GM18526 (cell line): Measurements from ENCODE around the gene PLA2G4A.

Experiments
- POLR2A ChIP-seq: IDR thresholded peaks from 3 replicates; pipeline ENCODE4 v1.6.1; 2011; ENCODE audit not compliant: insufficient read length; ENCODE audit errors: extremely low read depth

Gene PLA2G4A

GRCh38 chr1:186923486-186923885, 94.7 kb downstream of the PLA2G4A start:
- TF ChIP-seq POLR2A, result no peak

- no peak for TF ChIP-seq POLR2A
These were observed 97.3 kb downstream of the PLA2G4A start for GRCh38 chr1:186925881-186926669.

- TF ChIP-seq POLR2A, result no peak
These were observed 99.1 kb downstream of the PLA2G4A start for GRCh38 chr1:186927884-186928283.

- no peak for TF ChIP-seq POLR2A
These were observed 101.5 kb downstream of the PLA2G4A start for GRCh38 chr1:186930238-186930637.

GRCh38 chr1:186937016-186937670, 108.4 kb downstream of the PLA2G4A start:
- no peak for TF ChIP-seq POLR2A

- no peak for TF ChIP-seq POLR2A
These were observed 115.3 kb downstream of the PLA2G4A start for GRCh38 chr1:186943891-186944686.

- TF ChIP-seq POLR2A, result no peak
These were observed 116.4 kb downstream of the PLA2G4A start for GRCh38 chr1:186945146-186945545.

- no peak for TF ChIP-seq POLR2A
These were observed 119.8 kb downstream of the PLA2G4A start for GRCh38 chr1:186948535-186948934.

GRCh38 chr1:186949173-186949572, 120.4 kb downstream of the PLA2G4A start:
- no peak for TF ChIP-seq POLR2A

- TF ChIP-seq POLR2A, result no peak
These were observed 121.8 kb downstream of the PLA2G4A start for GRCh38 chr1:186950547-186950946.

GRCh38 chr1:186953876-186954275, 125.1 kb downstream of the PLA2G4A start:
- TF ChIP-seq POLR2A, result no peak

- no peak for TF ChIP-seq POLR2A
These were observed 128.6 kb downstream of the PLA2G4A start for GRCh38 chr1:186957314-186957713.

GRCh38 chr1:186958520-186958919, 129.8 kb downstream of the PLA2G4A start:
- TF ChIP-seq POLR2A, result no peak

- no peak for TF ChIP-seq POLR2A
These were observed 132.1 kb downstream of the PLA2G4A start for GRCh38 chr1:186960861-186961260.

GRCh38 chr1:186965847-186966246, 137.1 kb downstream of the PLA2G4A start:
- no peak for TF ChIP-seq POLR2A

- no peak for TF ChIP-seq POLR2A
These were observed 137.7 kb downstream of the PLA2G4A start for GRCh38 chr1:186966456-186966855.
